ENCODE measurements around the gene NAA16.

DNA sequence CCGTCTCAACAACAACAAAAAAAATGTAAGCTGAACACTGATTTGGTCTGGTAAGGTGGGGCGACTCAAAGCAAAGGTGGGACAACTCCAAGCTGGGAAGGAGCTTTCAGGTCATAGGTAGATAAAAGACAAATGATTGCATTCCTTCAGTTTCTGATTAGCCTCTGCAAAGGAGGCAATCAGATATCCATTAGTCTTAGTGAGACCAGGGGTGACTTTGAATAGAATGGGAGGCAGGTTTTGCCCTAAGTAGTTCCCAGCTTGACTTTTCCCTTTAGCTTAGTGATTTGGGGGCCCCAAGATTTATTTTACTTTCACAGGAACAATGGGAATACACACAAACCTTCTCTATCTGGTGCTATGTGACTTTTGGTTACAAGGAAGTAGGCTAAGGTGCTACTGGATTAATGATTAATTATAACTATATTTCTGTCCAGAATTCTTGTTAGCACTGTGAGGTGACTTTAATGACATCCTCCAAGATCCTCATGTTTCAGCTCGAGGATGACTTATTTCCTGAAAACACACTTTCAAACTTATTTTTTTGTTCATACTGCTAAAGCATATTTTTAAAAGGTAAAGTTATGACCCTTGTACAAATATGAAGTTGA lies 37.1 kb upstream of the NAA16 start:
- no peak for TF ChIP-seq EP300 (IDR thresholded peaks at IDR 0.05)
- TF ChIP-seq POLR2A (IDR thresholded peaks at IDR 0.05; ENCODE audit: low read depth): no peak
